HCEC 1CT (cell line): ENCODE results near the gene OPRD1.
"Not testable (repeated sequence)": the region's sequence is repeated elsewhere in the genome, so short reads cannot be mapped to it uniquely, and the experiment has no call there.

Source experiments
- DNase-seq: peaks from one replicate; pipeline ENCODE4 v3.0.0-alpha.2; 2017

OPRD1 gene

GRCh38 chr1:28848416-28848815, 36.4 kb downstream of the OPRD1 start:
- DNase-seq = no peak

GRCh38 chr1:28853093-28853742, 41.2 kb downstream of the OPRD1 start:
- DNase-seq = no peak

- DNase-seq = not testable (repeated sequence)
These were observed 42.4 kb downstream of the OPRD1 start for GRCh38 chr1:28854406-28854805.

- DNase-seq = no peak
These were observed 43.1 kb downstream of the OPRD1 start for GRCh38 chr1:28855046-28855445.

GRCh38 chr1:28855469-28855951, 43.5 kb downstream of the OPRD1 start:
- DNase-seq = no peak

GRCh38 chr1:28855969-28856368, 44.0 kb downstream of the OPRD1 start:
- DNase-seq = no peak

- DNase-seq = peak; percentile 15
These were observed 48.5 kb downstream of the OPRD1 start for GRCh38 chr1:28860332-28861073.

- no peak for DNase-seq
These were observed 50.8 kb downstream of the OPRD1 start for GRCh38 chr1:28862571-28863403.

- no peak for DNase-seq
These were observed 52.7 kb downstream of the OPRD1 start for GRCh38 chr1:28864695-28865094.

GRCh38 chr1:28865997-28866650, 54.2 kb downstream of the OPRD1 start:
- DNase-seq = no peak

GRCh38 chr1:28867850-28868249, 55.9 kb downstream of the OPRD1 start:
- no peak for DNase-seq

- DNase-seq = no peak
These were observed 58.0 kb downstream of the OPRD1 start for GRCh38 chr1:28869952-28870351.

- DNase-seq = no peak
These were observed 59.8 kb downstream of the OPRD1 start for GRCh38 chr1:28871631-28872401.

GRCh38 chr1:28875134-28875533, 63.2 kb downstream of the OPRD1 start:
- not testable (repeated sequence) for DNase-seq

GRCh38 chr1:28877132-28877781, 65.3 kb downstream of the OPRD1 start:
- DNase-seq = peak; percentile 54

GRCh38 chr1:28878796-28879195, 66.8 kb downstream of the OPRD1 start:
- no peak for DNase-seq

- peak; percentile 79 for DNase-seq
These were observed 70.1 kb downstream of the OPRD1 start for GRCh38 chr1:28882009-28882628.

GRCh38 chr1:28883242-28883616, 71.3 kb downstream of the OPRD1 start:
- no peak for DNase-seq

GRCh38 chr1:28885472-28885877, 73.5 kb downstream of the OPRD1 start:
- DNase-seq = no peak

- no peak for DNase-seq
These were observed 74.2 kb downstream of the OPRD1 start for GRCh38 chr1:28885977-28886730.
